ENCODE measurements around the gene SYNDIG1.

SYNDIG1 gene

GRCh38 chr20:24481173-24481572 lies 11.7 kb downstream of the SYNDIG1 start:
- Histone ChIP-seq H3K4me1 (ENCODE audit: control insufficient read depth in 1 of 2, insufficient read depth in 1 of 2, low read depth in 1 of 2, low read length in 1 of 2) (no peaks in the 10 kb centered on the region), H3K36me3 (no peaks in the 10 kb centered on the region), H3K27me3 (no peaks in the 10 kb centered on the region), H3K9me3 (no peaks in the 10 kb centered on the region), H3K27ac (no peak overlapping the region), H3K4me3 (ENCODE audit: low read depth in 1 of 2, low read length in 1 of 2) (no peak overlapping the region)
- TF ChIP-seq CTCF (IDR thresholded peaks at IDR 0.05) = no peak

- no peak overlapping the region for H3K27ac ChIP-seq
- H3K36me3 ChIP-seq = no peaks in the 10 kb centered on the region
- no peaks in the 10 kb centered on the region for H3K4me1 ChIP-seq (ENCODE audit: control insufficient read depth in 1 of 2, insufficient read depth in 1 of 2, low read depth in 1 of 2, low read length in 1 of 2)
- no peak overlapping the region for H3K4me3 ChIP-seq (ENCODE audit: low read depth in 1 of 2, low read length in 1 of 2)
- no peak for TF ChIP-seq CTCF (IDR thresholded peaks at IDR 0.05)
- H3K9me3 ChIP-seq = no peaks in the 10 kb centered on the region
- H3K27me3 ChIP-seq = no peaks in the 10 kb centered on the region
Measured at GRCh38 chr20:24483435-24484080, 14.1 kb downstream of the SYNDIG1 start.

GRCh38 chr20:24484081-24484450 lies 14.6 kb downstream of the SYNDIG1 start:
- H3K4me3 ChIP-seq (ENCODE audit: low read depth in 1 of 2, low read length in 1 of 2) = no peak overlapping the region
- no peaks in the 10 kb centered on the region for H3K9me3 ChIP-seq
- no peaks in the 10 kb centered on the region for H3K36me3 ChIP-seq
- no peaks in the 10 kb centered on the region for H3K4me1 ChIP-seq (ENCODE audit: control insufficient read depth in 1 of 2, insufficient read depth in 1 of 2, low read depth in 1 of 2, low read length in 1 of 2)
- H3K27me3 ChIP-seq = no peaks in the 10 kb centered on the region
- H3K27ac ChIP-seq = no peak overlapping the region
- no peak for TF ChIP-seq CTCF (IDR thresholded peaks at IDR 0.05)

- no peaks in the 10 kb centered on the region for H3K36me3 ChIP-seq
- no peak for TF ChIP-seq CTCF (IDR thresholded peaks at IDR 0.05)
- H3K9me3 ChIP-seq = no peaks in the 10 kb centered on the region
- H3K27me3 ChIP-seq = no peaks in the 10 kb centered on the region
- H3K4me1 ChIP-seq (ENCODE audit: control insufficient read depth in 1 of 2, insufficient read depth in 1 of 2, low read depth in 1 of 2, low read length in 1 of 2) = no peaks in the 10 kb centered on the region
- no peak overlapping the region for H3K27ac ChIP-seq
- no peak overlapping the region for H3K4me3 ChIP-seq (ENCODE audit: low read depth in 1 of 2, low read length in 1 of 2)
Measured at GRCh38 chr20:24485981-24486380, 16.6 kb downstream of the SYNDIG1 start.

GRCh38 chr20:24487240-24487639 lies 17.8 kb downstream of the SYNDIG1 start:
- no peaks in the 10 kb centered on the region for H3K36me3 ChIP-seq
- no peak for TF ChIP-seq CTCF (IDR thresholded peaks at IDR 0.05)
- no peak overlapping the region for H3K4me3 ChIP-seq (ENCODE audit: low read depth in 1 of 2, low read length in 1 of 2)
- no peaks in the 10 kb centered on the region for H3K4me1 ChIP-seq (ENCODE audit: control insufficient read depth in 1 of 2, insufficient read depth in 1 of 2, low read depth in 1 of 2, low read length in 1 of 2)
- no peaks in the 10 kb centered on the region for H3K9me3 ChIP-seq
- H3K27ac ChIP-seq = no peak overlapping the region
- no peaks in the 10 kb centered on the region for H3K27me3 ChIP-seq

- Histone ChIP-seq H3K27me3 (no peaks in the 10 kb centered on the region), H3K36me3 (no peaks in the 10 kb centered on the region), H3K27ac (no peak overlapping the region), H3K4me1 (ENCODE audit: control insufficient read depth in 1 of 2, insufficient read depth in 1 of 2, low read depth in 1 of 2, low read length in 1 of 2) (no peaks in the 10 kb centered on the region), H3K4me3 (ENCODE audit: low read depth in 1 of 2, low read length in 1 of 2) (no peak overlapping the region), H3K9me3 (no peaks in the 10 kb centered on the region)
- no peak for TF ChIP-seq CTCF (IDR thresholded peaks at IDR 0.05)
Measured at GRCh38 chr20:24487648-24488047, 18.2 kb downstream of the SYNDIG1 start.

Measured in neutrophil (primary cell).